Gastrocnemius medialis (tissue), 4 donors: ENCODE measurements around the gene MYBL2.

Experiments used
- POLR2A ChIP-seq, 2 donors: fragments of 450-650 bp; IDR thresholded peaks; one replicate each; pipeline ENCODE4 v1.6.1; 2017; ENCODE audit warnings: antibody characterized with exemption in 2 of 2, mild to moderate bottlenecking in 2 of 2, moderate library complexity in 2 of 2
- TF ChIP-seq, protein P1 (sequence below), 5 experiments: fragments of 450-650 bp in 3 of 5; fragments of 200-600 bp in 2 of 5; sonication (generic) in 2 of 5; IDR thresholded peaks in 4 of 5; conservative IDR thresholded peaks in 1 of 5; 1 replicate in 4 of 5; 2 replicates in 1 of 5; pipeline ENCODE4 v1.5.1; 2016 to 2019; ENCODE audit warnings: antibody characterized with exemption in 5 of 5, mild to moderate bottlenecking in 3 of 5, moderate library complexity in 3 of 5

- TF ChIP-seq, protein P1, sequence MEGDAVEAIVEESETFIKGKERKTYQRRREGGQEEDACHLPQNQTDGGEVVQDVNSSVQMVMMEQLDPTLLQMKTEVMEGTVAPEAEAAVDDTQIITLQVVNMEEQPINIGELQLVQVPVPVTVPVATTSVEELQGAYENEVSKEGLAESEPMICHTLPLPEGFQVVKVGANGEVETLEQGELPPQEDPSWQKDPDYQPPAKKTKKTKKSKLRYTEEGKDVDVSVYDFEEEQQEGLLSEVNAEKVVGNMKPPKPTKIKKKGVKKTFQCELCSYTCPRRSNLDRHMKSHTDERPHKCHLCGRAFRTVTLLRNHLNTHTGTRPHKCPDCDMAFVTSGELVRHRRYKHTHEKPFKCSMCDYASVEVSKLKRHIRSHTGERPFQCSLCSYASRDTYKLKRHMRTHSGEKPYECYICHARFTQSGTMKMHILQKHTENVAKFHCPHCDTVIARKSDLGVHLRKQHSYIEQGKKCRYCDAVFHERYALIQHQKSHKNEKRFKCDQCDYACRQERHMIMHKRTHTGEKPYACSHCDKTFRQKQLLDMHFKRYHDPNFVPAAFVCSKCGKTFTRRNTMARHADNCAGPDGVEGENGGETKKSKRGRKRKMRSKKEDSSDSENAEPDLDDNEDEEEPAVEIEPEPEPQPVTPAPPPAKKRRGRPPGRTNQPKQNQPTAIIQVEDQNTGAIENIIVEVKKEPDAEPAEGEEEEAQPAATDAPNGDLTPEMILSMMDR (IDR thresholded peaks at IDR 0.05 in 4 of 5, conservative IDR thresholded peaks at IDR 0.05 in 1 of 5): no peak
- TF ChIP-seq POLR2A (IDR thresholded peaks at IDR 0.05): no peak
Measured at GRCh38 chr20:43694763-43695162, 27.8 kb downstream of the MYBL2 start.
